Stomach (tissue), 4 donors: ENCODE data around the gene CARD14.

Experiments
- CTCF ChIP-seq, 7 experiments: fragments of 450-650 bp in 4 of 7; fragments of 200-600 bp in 3 of 7; sonication (generic) in 3 of 7; IDR thresholded peaks; one replicate each; pipeline ENCODE4 v1.5.1; 2016 to 2019; ENCODE audit warnings: antibody characterized with exemption in 7 of 7, control low read depth in 2 of 7, mild to moderate bottlenecking in 1 of 7
- EP300 ChIP-seq: sonication (generic); formaldehyde crosslinking; IDR thresholded peaks from one replicate; pipeline ENCODE4 v1.6.1; 2017; ENCODE audit warnings: antibody characterized with exemption
- POLR2A ChIP-seq, 4 donors: fragments of 450-650 bp; IDR thresholded peaks; one replicate each; pipeline ENCODE4 v1.6.1; 2016; ENCODE audit warnings: antibody characterized with exemption in 4 of 4, control low read depth in 2 of 4, mild to moderate bottlenecking in 1 of 4, moderate library complexity in 1 of 4
- POLR2AphosphoS5 ChIP-seq, 3 donors: sonication (generic); formaldehyde crosslinking; IDR thresholded peaks; one replicate each; pipeline ENCODE4 v1.6.1; 2016; ENCODE audit warnings: antibody characterized with exemption in 3 of 3

- TF ChIP-seq POLR2AphosphoS5 (IDR thresholded peaks at IDR 0.05) (no peak), CTCF (IDR thresholded peaks at IDR 0.05) (no peak), EP300 (no peak), POLR2A (IDR thresholded peaks at IDR 0.05) (no peak)
Observed at GRCh38 chr17:80227666-80228065, 57.8 kb downstream of the CARD14 start.
